Vagina (tissue), 2 donors: ENCODE results near the gene OR4F15.

ENCODE experiments used
- POLR2A ChIP-seq, 2 donors: fragments of 450-650 bp; IDR thresholded peaks; one replicate each; pipeline ENCODE4 v1.6.1; 2017; ENCODE audit warnings: antibody characterized with exemption in 2 of 2, mild to moderate bottlenecking in 2 of 2, moderate library complexity in 2 of 2
- POLR2AphosphoS5 ChIP-seq, 2 donors: sonication (generic); formaldehyde crosslinking; IDR thresholded peaks; one replicate each; pipeline ENCODE4 v1.9.0; 2017; ENCODE audit warnings: antibody characterized with exemption in 2 of 2, mild to moderate bottlenecking in 2 of 2, low read depth in 1 of 2; ENCODE audit not compliant: insufficient read depth in 1 of 2
- TF ChIP-seq, protein P1 (sequence below), 3 experiments: fragments of 450-650 bp in 2 of 3; fragments of 200-600 bp in 1 of 3; sonication (generic) in 1 of 3; IDR thresholded peaks; one replicate each; pipeline ENCODE4 v1.5.1; 2017 to 2019; ENCODE audit warnings: antibody characterized with exemption in 3 of 3, mild to moderate bottlenecking in 2 of 3, moderate library complexity in 2 of 3

DNA sequence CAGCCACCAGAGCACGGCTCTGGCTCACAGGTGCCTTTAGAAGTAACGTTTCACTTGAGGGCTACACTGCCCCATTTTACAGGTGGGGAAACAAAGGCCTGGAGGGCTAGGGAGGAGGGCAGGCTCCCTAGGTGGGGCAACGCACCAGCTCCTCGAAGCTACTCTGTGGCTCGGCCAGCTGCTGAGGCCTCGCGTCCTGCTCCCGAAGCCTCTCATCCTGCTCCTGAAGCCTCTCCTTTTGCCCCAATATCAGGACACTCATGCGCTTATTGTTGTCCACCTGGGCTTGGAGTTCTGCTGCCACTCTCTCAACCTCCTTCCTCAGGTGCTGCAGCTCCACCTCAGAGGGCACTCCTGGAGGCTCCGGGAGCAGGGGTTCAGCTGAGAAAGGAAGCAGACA lies 36.9 kb upstream of the OR4F15 start:
- TF ChIP-seq, protein P1, sequence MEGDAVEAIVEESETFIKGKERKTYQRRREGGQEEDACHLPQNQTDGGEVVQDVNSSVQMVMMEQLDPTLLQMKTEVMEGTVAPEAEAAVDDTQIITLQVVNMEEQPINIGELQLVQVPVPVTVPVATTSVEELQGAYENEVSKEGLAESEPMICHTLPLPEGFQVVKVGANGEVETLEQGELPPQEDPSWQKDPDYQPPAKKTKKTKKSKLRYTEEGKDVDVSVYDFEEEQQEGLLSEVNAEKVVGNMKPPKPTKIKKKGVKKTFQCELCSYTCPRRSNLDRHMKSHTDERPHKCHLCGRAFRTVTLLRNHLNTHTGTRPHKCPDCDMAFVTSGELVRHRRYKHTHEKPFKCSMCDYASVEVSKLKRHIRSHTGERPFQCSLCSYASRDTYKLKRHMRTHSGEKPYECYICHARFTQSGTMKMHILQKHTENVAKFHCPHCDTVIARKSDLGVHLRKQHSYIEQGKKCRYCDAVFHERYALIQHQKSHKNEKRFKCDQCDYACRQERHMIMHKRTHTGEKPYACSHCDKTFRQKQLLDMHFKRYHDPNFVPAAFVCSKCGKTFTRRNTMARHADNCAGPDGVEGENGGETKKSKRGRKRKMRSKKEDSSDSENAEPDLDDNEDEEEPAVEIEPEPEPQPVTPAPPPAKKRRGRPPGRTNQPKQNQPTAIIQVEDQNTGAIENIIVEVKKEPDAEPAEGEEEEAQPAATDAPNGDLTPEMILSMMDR (IDR thresholded peaks at IDR 0.05): no peak
- TF ChIP-seq POLR2A (IDR thresholded peaks at IDR 0.05) (no peak), POLR2AphosphoS5 (IDR thresholded peaks at IDR 0.05; ENCODE audit: insufficient read depth in 1 of 2, low read depth in 1 of 2) (no peak)
